GM23248 (cell line): ENCODE results near the gene CCT6A.
"Not testable (repeated sequence)": the region's sequence is repeated elsewhere in the genome, so short reads cannot be mapped to it uniquely, and the experiment has no call there.

ENCODE experiments used
- EZH2 ChIP-seq: fragments of 200-600 bp; sonication (generic); IDR thresholded peaks from 2 replicates; pipeline ENCODE4 v1.6.1; 2018; ENCODE audit warnings: antibody characterized with exemption, mild to moderate bottlenecking; ENCODE audit not compliant: insufficient read depth, poor library complexity, severe bottlenecking
- EZH2phosphoT487 ChIP-seq: fragments of 200-600 bp; sonication (generic); IDR thresholded peaks from 2 replicates; pipeline ENCODE4 v1.6.1; 2018; ENCODE audit warnings: antibody characterized with exemption, moderate library complexity, mild to moderate bottlenecking, low read depth; ENCODE audit not compliant: insufficient read depth

GRCh38 chr7:56080726-56081435 is 29.3 kb downstream of the CCT6A start:
- not testable (repeated sequence) for TF ChIP-seq EZH2phosphoT487, EZH2
